Breast epithelium (tissue), 4 donors: ENCODE results near the gene GCGR. TPM values are rescaled to one million over a fixed set of nuclear protein-coding genes. Genes with fewer than 3 reads are reported as not detected.

ENCODE experiments used
- DNase-seq, 2 donors: peaks; one replicate each; pipeline ENCODE4 v3.0.0-alpha.2; 2019; ENCODE audit warnings: low spot score in 2 of 2
- H3K27ac ChIP-seq, 2 donors: fragments of 200-600 bp; sonication (generic) in 1 of 2; one replicate each; pipeline ENCODE4 v1.5.1; 2016 to 2019; ENCODE audit warnings: mild to moderate bottlenecking in 1 of 2
- H3K27me3 ChIP-seq, 2 donors: fragments of 200-600 bp; sonication (generic) in 1 of 2; one replicate each; pipeline versions ENCODE4 v1.5.1 to v1.6.0; 2017 to 2019; ENCODE audit warnings: control low read depth in 1 of 2, mild to moderate bottlenecking in 1 of 2
- H3K36me3 ChIP-seq: fragments of 200-600 bp; one replicate; pipeline ENCODE4 v1.5.1; 2019
- H3K4me1 ChIP-seq, 2 donors: fragments of 200-600 bp; sonication (generic); one replicate each; pipeline ENCODE4 v1.5.1; 2016 to 2019; ENCODE audit warnings: control low read depth in 1 of 2
- H3K4me3 ChIP-seq, 3 donors: fragments of 200-600 bp; sonication (generic); 1 replicate in 2 of 3; 2 replicates in 1 of 3; pipeline ENCODE4 v1.5.1; 2016 to 2019; ENCODE audit warnings: mild to moderate bottlenecking in 3 of 3, moderate library complexity in 2 of 3
- H3K9me3 ChIP-seq, 2 donors: fragments of 200-600 bp; sonication (generic) in 1 of 2; one replicate each; pipeline ENCODE4 v1.5.1; 2016 to 2019; ENCODE audit warnings: control low read depth in 1 of 2
- POLR2A ChIP-seq: fragments of 450-650 bp; IDR thresholded peaks from one replicate; pipeline ENCODE4 v1.6.1; 2016; ENCODE audit warnings: antibody characterized with exemption, mild to moderate bottlenecking, moderate library complexity
- POLR2AphosphoS5 ChIP-seq, 3 donors: sonication (generic); formaldehyde crosslinking; IDR thresholded peaks; one replicate each; pipeline ENCODE4 v1.6.1; 2017; ENCODE audit warnings: antibody characterized with exemption in 3 of 3
- intact Hi-C: fragments of 100-400 bp; cut with DNase I; formaldehyde crosslinking; loops from one replicate; pipeline ENCODE4 v1.15.1; 2023; ENCODE audit warnings: low total_unique reads
- total RNA-seq, 3 donors: library from RNA; depleted of rRNA; stranded (reverse); fragments of >200 nt; gene quantifications; one replicate each; pipeline ENCODE4 v1.1.0, GENCODE V29; 2016
- TF ChIP-seq, protein P1 (sequence below), 3 donors: fragments of 450-650 bp; IDR thresholded peaks; one replicate each; pipeline ENCODE4 v1.5.1; 2016 to 2017; ENCODE audit warnings: antibody characterized with exemption in 3 of 3, mild to moderate bottlenecking in 3 of 3, moderate library complexity in 3 of 3

Gene GCGR
- total RNA-seq, result not detected

DNA sequence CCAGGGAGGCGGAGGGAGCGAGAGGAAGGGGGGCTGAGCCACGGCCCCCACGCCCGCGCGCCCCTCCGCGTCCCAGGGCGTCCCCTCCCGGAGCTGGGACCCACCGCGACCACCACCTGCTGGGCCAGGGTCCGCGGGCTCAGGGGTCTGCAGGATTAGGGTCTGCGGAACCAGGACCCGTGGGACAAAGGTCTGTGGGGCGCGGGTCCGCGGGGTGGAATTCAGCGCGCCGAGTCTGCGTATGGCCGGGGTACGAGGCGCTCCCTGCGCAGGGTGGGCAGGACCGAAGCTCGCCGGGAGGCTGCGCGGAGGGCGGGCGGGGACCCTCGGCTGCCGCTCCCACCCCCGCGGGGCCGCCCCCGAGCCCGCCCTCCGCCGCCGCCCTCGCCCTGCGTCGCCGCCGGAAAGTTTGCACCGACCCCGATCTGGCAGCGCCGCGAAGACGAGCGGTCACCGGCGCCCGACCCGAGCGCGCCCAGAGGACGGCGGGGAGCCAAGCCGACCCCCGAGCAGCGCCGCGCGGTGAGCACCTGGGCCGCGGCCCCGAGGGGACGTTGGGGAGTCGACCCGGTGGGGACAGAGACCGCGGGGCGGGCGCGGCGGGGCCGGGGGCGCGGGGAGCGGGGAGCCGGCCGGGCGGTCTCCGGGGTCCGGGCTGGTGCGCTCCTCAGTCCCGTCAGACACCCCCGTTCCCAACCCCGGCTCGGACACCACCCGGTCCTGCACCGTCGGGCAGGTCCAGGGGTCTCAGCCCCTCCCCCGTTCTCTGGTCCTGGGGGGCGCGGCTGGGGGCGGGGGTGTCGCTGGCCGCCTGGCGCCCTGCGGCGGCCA is at the start of gene GCGR:
GCGR (plus strand) TSS at position 423 of the 831 bp plus-strand sequence. CDS start 4,869 bp downstream, outside the sequence.
- no peak within 1 kb of the TSS for H3K27ac ChIP-seq
- peaks cover 6 to 12% of the 10 kb centered on the region in 2 donors for H3K4me1 ChIP-seq
- no peak for DNase-seq
- no peaks in the 10 kb centered on the region for H3K9me3 ChIP-seq
- intact Hi-C loops, result no loop called here
- peak within 1 kb of the TSS in 2 of 3 donors; percentile 30 to 61 for H3K4me3 ChIP-seq
- no peaks in the 10 kb centered on the region for H3K36me3 ChIP-seq
- no peak for TF ChIP-seq POLR2A
- TF ChIP-seq, protein P1, sequence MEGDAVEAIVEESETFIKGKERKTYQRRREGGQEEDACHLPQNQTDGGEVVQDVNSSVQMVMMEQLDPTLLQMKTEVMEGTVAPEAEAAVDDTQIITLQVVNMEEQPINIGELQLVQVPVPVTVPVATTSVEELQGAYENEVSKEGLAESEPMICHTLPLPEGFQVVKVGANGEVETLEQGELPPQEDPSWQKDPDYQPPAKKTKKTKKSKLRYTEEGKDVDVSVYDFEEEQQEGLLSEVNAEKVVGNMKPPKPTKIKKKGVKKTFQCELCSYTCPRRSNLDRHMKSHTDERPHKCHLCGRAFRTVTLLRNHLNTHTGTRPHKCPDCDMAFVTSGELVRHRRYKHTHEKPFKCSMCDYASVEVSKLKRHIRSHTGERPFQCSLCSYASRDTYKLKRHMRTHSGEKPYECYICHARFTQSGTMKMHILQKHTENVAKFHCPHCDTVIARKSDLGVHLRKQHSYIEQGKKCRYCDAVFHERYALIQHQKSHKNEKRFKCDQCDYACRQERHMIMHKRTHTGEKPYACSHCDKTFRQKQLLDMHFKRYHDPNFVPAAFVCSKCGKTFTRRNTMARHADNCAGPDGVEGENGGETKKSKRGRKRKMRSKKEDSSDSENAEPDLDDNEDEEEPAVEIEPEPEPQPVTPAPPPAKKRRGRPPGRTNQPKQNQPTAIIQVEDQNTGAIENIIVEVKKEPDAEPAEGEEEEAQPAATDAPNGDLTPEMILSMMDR (IDR thresholded peaks at IDR 0.05), result no peak
- TF ChIP-seq POLR2AphosphoS5 (IDR thresholded peaks at IDR 0.05), result no peak
- H3K27me3 ChIP-seq, result peaks cover 12 to 78% of the 10 kb centered on the region in 2 donors

DNA sequence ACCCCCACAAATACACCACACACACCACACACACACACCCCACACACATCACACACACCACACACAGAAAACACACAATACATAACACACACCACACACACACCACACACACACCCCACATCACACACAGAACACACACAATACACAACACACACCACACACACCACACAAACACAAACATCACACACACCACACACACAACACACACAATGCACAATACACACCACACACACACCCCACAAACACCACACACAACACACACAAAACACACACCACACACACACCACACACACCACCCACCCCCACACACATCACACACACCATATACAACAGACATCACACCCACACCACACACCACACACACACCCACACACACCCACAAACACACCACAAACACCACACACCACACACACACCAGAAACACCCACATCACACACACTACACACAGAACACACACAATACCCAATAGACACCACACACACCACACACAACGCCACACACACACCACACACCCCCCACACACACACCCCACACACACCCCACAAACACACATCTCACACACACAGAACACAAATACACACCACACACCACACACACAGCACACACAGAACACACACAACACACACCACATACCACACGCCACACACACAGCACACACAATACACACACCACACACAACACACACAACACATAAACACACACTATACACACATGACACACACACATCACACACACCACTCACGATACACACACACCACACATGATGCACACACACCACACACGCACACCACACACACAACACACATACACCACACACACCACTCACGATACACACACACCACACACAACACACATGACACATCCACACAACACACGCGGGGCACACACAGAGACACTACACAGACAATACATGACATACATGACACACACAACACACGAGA is 11.0 kb upstream of the GCGR start:
- H3K27me3 ChIP-seq, result no peaks in the 10 kb centered on the region
- intact Hi-C loops, result no loop called here
- H3K4me1 ChIP-seq, result no peaks in the 10 kb centered on the region
- H3K9me3 ChIP-seq, result no peaks in the 10 kb centered on the region
- DNase-seq, result no peak
- H3K4me3 ChIP-seq, result no peak overlapping the region
- no peaks in the 10 kb centered on the region for H3K36me3 ChIP-seq
- H3K27ac ChIP-seq, result no peak overlapping the region
- TF ChIP-seq POLR2AphosphoS5 (IDR thresholded peaks at IDR 0.05) (no peak), POLR2A (no peak)
- TF ChIP-seq, protein P1 (IDR thresholded peaks at IDR 0.05), result no peak

DNA sequence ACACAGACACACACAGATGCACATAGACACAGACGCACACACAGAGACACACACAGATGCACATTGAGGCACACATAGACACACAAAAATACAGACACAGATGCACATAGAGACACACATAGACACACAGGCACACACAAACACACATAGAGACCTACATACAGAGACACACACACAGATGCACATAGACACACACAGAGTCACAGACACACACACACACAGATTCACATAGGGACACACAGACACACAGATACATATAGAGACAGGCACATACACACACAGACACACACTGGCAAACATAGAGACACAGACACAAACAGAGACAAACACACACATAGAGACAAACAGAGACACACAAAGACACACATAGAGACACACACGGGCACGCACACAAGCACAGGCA is 9.9 kb upstream of the GCGR start:
- Histone ChIP-seq H3K36me3 (no peaks in the 10 kb centered on the region), H3K9me3 (no peaks in the 10 kb centered on the region), H3K27me3 (no peaks in the 10 kb centered on the region), H3K4me3 (no peak overlapping the region), H3K4me1 (no peaks in the 10 kb centered on the region), H3K27ac (no peak overlapping the region)
- intact Hi-C loops, result no loop called here
- TF ChIP-seq POLR2AphosphoS5 (IDR thresholded peaks at IDR 0.05) (no peak), POLR2A (no peak)
- TF ChIP-seq, protein P1 (IDR thresholded peaks at IDR 0.05), result no peak
- no peak for DNase-seq

DNA sequence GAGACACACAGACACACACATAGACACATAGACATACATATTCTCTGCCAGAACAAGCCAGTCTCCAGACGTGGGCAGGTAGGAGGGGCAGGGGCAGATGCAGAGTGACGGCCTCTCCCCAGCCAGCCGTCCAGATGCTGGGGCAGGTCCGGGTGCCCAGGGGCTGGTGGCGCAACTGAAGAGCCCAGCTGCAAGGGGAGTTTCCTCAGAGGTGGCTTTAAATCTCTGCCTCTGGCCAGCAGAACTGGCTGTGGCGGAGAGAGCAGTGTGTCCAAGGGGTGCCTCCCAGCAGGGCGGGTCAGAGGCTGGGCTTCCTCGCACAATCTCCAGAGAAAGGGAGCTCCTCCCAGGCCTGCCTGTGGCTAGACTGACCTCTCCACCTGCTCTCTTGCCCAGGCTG is 9.4 kb upstream of the GCGR start:
- intact Hi-C loops, result no loop called here
- TF ChIP-seq POLR2AphosphoS5 (IDR thresholded peaks at IDR 0.05) (no peak), POLR2A (no peak)
- TF ChIP-seq, protein P1 (IDR thresholded peaks at IDR 0.05), result no peak
- Histone ChIP-seq H3K27ac (no peak overlapping the region), H3K27me3 (no peaks in the 10 kb centered on the region), H3K36me3 (no peaks in the 10 kb centered on the region), H3K9me3 (no peaks in the 10 kb centered on the region), H3K4me3 (no peak overlapping the region), H3K4me1 (no peaks in the 10 kb centered on the region)
- no peak for DNase-seq
